Occipital lobe (tissue), 2 donors: ENCODE measurements around the gene PKD1L1. TPM values are rescaled to one million over a fixed set of nuclear protein-coding genes. Genes with fewer than 3 reads are reported as not detected.

ENCODE experiments used
- DNase-seq: peaks from one replicate; lab custom pipeline; 2025; lab: John Stamatoyannopoulos, UW
- total RNA-seq: library from RNA; depleted of rRNA; stranded (reverse); fragments of >200 nt; gene quantifications from one replicate; pipeline ENCODE4 v1.2.3, GENCODE V29; 2014

Gene PKD1L1
- total RNA-seq, 1 donor from 2014 or later: 0.62 TPM

DNA sequence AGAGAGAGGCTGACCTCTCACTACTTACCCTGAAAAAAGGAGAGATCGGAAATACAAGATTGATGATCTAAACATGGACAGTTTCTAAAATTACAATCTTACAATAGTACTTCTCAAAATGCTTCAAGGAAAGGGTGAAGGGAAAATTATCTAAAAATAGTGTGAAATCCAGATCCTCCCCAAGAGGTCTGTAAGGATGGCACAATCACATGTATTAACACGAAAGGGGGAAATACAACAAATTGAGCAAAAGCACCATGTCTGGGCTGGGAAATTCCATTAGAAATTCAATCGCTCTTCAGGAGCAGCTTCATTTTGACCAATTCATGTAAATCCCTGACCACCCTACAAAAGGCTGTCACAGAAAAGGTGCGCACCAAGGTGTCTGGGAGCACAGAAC lies 67.0 kb downstream of the PKD1L1 start:
- DNase-seq: no peak

DNA sequence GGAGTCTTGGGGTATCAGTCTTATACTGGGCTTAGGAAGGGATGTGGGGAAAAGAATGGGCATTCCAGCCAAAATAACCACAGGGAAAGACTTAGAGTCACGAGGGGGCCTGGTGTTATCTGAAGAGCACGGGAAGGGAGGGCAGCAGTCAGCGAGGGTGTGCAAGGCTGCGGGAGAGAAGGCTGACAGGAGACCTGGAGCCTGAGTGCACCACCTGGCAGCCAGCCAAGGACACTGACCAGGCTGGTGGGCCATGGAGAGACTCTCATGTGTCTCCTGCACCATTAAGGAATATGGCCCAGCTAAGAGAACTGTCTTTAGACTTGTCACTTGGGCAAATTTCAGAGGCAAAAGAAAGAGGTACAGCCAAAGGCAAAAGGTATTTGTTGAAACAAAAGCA lies 69.6 kb downstream of the PKD1L1 start:
- no peak for DNase-seq

DNA sequence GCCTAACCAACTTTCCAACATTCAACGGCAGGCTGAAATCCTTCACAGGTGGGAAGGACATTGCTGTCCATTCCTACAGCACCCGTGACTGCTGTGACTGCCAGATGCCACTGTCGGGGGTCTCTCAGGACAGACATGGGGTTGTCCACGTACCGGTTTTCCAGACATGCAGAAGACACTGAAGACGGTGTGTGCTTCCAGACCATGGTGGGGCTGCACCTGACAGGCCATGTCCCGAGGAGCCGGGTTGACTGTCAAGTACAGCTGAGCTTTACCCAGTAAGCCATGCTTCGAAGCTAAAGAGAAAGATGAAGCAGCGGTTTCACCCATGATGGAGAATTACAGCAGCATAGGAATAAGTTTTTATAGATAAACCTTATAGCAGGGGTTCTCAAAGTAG lies 70.9 kb downstream of the PKD1L1 start:
- no peak for DNase-seq

DNA sequence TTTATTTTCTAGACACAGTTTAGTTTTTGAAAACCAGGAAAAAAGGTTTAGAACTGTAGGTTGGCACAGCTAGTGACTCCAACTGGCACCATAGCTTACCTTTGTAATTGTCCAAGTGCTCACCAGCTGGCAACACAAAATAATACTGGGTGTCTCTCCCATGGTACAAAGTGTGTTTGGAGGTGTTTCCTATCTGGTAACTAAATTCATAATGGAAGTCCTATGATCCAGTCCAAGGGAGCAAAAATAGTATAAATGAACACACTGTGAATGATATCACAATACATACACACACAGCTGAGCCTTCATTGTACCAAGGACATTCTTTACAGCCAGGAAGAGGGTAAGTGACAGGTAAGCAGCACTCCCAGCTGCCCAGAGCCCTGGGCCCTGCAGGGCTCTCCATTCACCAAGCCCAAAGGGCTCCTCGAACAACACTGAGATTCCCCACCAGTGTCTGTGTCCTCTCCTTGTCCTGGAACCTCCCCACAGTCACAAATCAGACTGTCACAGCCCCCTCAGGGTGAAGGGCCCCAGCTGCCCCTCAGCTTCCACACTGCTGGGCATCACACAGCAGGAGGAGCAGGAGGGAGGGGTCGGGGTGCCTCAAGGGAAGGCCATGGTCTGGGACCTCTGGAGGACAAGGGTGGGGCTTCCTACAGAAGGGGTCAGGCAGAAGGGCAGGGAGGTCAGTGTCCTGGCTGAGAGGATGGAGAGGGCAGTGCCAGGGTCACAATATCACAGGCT lies 72.1 kb downstream of the PKD1L1 start:
- no peak for DNase-seq

DNA sequence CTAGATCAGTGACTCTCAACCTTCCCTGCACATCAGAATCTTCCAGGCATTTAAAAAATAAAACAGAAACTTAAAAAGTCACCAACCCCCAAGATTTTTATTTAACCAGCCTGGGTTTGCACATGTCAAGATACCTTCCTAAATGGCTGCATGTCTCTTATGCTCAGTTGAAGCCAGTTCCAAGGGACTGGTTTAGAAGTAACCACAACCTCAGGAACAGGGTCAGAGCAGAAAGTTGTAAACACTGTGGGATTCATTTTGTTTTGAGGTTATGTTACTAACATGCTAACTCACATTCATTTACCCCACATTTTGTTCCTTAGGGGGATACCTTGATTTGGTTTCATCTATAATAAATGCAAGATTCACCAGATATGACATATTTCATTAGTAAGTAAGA lies 72.9 kb downstream of the PKD1L1 start:
- DNase-seq: no peak

DNA sequence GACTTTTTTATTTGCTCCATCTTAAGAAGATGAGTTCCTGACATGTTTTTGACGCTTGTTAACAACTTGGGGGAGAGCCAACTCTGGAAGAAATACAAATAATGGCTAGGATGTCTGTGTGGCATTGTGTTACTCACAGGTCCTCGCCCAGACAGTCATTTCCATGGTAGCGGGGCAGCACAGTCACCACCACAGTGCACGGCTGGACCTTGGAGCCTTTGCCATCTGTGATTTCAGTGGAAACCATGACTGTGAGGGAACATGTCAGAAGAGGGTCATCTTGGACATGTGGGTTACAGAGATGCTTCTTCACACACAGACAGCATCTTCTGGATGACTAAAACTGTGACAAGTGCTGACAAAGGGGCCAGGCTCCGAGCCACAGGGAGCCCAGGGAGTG lies 74.5 kb downstream of the PKD1L1 start:
- no peak for DNase-seq

DNA sequence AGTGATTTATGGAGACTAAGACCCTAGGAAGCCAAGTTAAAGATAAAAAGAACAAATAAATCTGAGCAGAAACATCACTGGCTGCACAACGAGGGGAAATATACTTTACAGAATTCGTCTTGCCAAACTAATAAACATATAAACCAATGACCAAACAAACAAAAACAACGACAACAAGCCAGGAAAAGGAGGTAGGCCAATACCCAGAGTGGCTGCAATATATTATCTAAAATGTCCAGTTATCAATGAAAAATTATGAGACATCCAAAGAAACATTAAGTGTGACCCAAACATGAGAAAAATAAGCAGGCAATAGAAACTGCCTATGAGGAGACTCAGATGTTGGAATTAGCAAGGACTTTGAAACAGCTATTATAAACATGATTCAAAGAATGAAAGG lies 81.0 kb downstream of the PKD1L1 start:
- no peak for DNase-seq

DNA sequence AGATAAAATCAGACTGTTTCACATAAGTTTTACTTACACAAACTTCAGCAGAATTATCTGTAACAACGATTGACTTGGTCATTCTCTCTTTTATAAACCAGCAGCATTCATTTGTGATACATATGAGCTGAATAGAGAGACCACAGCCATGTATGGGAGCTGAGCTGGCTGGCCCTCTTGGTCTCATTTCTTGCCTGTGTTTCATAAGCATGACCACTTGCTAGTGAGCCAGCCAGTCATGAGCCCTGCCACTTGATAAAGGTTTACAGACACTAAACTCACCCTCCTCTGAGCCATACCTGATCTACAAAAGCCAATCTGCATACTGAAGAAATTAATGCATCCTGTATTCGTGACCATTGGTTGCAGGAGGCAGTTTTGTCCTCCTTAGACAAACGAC lies 82.1 kb downstream of the PKD1L1 start:
- no peak for DNase-seq

DNA sequence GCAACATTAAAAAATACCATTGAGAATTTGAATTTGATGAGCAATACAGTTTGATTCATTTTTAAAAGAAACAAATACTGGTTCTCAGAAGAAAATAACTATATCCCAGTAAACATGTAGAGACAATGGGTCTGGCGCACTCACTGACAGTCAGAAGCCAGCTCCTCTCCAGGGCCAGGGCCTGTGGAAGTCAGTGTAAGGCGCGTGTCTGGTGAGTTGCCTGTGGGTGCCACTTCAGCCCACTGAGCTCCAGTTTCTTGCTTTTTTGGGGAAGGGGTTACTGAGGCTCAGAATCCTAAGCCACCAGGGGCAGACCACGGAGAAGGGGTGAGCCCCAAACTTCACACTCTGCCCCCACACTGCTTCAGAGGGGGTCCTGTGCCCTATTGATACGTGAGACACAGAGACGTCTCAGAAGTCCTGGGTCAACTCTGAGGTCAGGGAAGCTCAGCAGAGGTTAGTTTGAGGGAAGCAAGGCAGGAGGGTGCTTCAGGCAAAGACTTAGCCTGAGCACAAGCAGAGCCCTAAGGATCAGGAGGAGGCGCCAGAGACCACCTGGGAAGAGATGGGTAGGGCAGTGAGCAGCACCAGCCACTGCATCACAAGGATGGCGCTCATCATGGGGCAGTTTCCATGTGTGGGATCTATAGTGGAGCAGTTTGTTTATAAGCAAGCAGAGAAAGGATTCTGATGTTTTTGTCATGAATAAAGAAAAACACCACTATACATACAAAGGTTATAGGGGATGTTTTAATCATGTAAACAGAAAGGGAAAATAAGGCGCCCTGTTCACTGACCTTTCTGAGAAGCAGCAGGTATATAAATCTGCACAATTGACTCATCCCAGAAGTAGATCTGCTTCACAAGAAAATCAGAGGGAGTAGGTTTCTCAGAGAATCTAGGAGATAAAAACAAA lies 95.7 kb downstream of the PKD1L1 start:
- no peak for DNase-seq

DNA sequence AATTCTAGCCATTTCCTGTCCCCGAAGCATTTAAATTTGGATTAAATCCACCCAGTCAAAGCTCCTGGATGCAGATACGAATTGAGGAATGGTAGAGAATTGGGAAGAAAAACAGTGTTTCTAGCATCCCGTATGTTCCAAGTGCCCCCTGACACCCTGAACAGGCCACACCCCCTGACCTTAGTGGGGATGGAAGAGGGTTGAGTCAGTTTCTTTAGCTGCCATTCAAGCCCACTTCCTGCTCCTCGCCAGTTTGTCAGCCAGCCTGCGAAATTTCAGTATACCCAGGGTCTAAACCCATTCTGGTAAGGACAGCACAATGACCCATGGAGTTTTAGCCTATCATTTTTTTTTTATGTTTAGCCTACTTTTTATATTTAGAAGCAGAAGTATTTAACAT lies 101.1 kb downstream of the PKD1L1 start:
- DNase-seq: no peak

DNA sequence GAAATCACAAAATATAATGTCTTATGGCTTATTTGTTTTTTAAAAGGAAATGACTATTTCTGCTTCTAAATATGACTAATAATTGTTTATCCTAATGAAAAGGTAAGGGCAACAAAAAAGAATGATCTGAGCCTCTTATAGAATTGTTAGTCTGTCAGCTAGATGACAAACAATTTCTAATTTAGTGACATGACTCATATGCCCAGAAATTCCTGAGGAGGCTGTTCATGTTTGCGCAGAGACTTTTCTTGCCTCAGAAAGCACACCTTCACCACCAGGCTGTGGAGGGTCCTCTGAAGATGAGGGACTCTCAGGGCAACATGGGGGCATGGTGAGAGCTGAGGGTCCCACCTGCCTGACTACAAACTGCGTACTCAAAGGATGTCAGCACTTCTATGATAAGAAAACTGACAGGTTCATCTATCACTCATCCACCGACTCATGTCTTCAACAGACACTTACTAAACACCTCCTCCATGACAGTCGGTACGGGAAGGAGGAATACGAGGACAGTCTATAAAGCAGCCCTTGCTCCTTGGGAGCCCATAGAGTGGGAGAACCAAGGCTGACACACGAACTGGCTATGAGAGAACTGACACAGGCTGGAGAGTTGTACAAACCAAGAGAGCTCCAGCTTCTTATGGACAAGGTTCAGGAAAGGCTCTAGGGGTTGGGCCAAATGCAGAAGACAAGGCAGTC lies 102.0 kb downstream of the PKD1L1 start:
- DNase-seq: no peak

DNA sequence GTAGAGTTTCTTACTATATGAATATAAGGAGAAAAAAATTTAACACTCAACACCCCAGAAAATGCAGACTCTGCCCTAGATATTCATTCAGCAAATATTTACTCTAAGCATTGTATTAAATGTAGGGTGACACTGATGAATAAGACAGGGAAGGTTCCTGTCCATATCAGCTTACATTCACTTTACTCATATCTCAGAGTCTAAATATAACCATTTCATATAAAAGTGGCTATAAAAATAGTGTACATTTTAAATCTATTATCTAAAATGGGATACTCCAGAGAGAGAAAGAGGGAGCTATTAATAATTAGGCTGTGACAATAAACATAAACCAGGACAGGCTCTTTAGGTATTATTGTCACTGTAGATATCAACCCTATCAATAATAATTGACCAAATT lies 104.0 kb downstream of the PKD1L1 start:
- no peak for DNase-seq

DNA sequence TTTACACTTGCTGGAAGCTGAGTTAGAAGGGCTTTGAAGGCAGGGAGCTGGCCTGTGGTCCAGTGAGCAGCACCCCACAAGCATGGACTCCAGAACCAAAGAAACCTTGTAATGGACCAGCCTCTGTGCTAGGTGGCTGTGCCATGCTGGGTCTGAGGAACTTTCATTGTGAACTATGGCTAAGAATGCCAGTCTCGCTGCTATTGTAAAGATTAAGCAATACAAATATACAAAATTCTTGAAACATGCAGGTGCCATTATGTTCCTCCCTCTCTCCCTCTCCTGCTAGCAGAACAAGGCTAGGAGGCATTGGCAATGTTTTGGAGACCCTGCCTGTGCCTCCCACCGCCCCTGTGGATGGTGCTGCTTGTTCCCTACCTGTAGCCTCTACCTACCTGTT lies 105.0 kb downstream of the PKD1L1 start:
- DNase-seq: no peak

DNA sequence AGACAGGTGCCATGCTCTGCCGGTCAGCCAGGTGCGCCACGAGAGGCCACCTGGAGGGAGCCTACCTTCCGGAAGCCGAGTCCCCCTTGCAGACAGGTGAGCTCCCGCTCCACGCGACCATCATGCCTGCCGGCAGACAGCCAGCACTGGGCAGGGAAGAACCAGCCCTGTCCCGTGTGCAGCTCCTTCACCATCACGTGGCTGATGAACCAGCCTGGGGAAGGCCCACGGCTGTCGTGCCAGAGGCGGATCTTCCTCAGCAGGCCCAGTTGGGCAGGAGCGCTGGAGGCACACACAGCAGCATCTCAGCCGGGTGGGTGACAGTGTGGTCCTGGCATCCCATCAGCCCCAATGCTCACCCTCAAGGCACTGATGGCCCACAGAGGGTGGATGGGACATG lies 108.9 kb downstream of the PKD1L1 start:
- DNase-seq: no peak

DNA sequence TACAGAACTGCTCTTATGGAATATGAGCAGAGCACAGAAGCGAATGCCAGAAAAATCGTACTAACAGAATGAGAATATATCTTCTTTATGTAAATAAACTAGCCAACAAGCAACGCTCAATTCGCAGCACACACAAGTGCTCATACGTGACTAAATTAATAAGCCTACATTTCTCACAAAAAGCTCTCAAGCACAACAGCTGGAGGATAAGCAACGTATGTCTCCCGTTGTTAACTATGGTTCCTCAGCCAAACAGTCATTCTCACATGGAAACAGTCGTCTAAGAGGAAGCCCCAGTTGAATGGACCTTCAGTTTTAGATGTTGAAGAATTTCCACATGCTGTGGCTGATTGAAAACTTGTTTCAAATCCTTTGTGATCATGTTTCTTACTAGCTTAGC lies 110.4 kb downstream of the PKD1L1 start:
- DNase-seq: no peak

DNA sequence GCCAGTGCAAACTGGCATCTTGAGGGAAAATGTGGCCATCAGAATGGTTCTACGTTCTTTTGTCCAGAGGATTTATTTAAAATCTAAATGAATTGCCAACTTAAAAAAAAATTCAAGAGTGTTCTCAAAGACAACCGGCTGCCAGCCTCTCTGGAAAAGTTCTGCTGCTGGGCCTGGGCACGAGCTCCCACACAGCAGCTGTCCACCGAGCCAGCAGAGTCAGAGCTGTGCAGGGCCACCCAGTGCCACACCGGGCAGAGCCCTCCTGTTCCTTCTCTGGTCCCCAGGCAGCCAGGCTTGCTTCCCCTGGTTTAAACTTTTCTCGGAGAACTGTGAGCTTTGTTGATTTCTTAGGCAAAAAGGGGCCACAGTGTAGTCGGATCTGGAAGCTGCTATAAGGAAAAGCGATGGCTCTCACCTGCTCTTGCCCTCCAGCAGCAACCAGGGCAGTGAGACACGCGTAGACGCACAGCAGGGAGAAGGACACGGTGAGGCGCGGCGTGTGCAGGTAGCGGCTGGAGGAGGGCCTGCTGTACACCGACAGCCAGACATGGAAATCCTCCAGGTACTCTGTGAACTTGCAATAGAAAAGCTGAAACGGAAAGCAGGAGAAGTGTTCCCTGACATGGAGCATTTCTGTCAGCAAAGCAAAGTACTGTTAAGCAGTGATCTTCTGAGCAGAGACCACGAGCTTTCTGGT lies 111.6 kb downstream of the PKD1L1 start:
- peak; percentile 7 for DNase-seq

DNA sequence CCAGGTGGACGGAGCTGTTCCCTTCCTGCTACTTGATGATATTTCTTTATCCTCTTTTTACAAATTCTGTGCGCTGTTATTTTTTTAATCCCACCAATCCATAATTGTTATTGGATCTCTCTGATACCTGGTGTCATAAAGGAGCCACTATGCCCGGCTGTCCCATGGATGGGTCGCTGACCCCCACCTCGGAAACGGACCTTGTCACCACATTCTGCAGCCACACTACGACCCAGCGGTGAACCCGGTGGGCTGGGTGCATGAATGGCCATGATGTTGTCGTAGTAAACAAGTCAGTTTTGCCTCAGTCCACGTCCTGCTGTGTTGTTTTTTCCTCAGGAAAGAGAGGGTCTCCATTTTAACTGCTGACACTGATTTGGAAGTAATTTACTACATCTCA lies 112.2 kb downstream of the PKD1L1 start:
- no peak for DNase-seq

DNA sequence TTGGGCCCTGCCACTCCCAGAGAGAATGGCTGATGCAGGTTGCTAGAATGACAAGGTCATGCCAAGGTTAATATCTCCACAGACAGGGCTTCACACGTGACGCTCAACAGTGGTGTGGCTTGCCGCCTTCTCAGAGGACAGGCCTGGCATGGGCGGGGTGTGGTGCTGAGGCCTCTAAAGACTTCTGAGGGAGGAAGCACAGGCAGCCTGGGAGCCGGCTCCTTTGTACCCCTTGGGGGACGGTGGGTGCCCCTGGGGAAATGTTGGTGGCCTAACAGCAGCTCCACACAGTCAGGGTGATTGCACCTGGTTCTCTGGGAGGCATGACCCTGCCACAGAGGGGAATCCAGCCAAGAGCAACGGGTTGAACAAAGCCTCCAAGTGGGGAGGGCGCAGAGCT lies 115.1 kb downstream of the PKD1L1 start:
- DNase-seq: no peak

DNA sequence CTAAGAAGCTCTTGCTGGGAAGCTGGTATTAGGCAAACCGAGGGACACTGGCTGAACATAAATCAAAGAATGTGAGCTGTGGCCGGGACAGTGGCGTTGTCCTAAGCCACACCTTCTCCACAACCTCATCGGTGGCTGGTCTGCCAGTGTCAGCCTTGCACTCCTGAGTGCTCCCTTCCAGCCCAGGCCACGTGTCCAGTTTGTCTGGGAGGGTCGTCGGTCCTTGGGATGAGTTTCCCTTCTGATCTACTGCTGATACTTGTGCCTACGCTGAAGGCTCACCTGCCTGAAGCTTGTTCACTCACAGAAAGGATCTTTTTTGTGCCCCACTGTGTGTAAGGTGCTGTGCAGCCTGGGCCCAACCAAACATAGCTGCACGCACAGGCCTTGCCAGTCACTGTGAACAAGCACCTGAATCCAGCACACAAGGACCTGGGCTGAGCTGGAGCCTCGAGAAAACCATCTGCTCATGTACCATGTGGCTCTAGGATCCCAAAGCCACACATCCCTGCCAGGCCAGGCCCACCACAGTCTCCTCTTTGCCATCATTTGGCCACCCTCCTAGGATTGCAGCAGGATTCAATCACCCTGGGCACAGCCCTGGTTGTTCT lies 116.1 kb downstream of the PKD1L1 start:
- no peak for DNase-seq

DNA sequence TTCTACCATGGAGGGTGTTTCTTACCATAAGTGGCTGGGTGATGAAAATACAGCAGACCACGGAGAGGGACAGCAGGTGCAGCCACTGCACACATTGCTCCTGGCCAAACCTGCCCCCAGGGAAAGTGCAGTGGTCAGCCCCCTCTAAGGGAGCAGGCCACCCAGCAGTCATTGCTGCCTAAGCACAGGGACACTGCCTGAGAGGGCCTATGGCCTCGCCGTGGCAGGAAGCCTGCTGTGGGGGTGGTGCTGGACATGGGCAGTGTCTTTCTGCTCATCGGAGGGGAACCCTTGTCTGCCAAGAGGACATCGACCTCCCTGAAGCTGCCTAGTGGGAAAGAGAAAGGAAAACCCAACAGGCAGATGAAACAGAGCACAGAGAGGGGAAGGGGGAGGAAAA lies 118.3 kb downstream of the PKD1L1 start:
- no peak for DNase-seq

DNA sequence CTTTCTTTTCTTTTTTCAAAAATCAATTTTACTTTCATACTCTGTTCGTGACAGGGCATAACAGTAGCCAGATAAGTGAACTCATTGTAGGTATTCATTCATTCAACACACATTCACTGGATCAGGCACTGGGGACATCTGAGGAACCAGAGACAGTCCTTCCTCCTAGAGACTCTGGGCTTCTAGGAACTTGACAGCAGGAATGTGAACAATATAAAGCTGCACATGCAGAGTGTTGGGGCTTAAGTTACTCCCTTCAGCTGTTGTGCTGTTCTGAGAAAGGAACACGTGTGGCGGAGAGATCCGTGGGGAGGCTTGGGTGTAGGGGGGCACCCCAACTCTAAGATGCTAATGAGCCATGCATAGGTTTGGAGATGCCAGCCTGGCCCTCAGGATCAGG lies 120.4 kb downstream of the PKD1L1 start:
- no peak for DNase-seq
